Fibroblast of the aortic adventitia (primary cell): ENCODE results near the gene RRBP1. TPM values are rescaled to one million over a fixed set of nuclear protein-coding genes. Genes with fewer than 3 reads are reported as not detected.

ENCODE experiments used
- DNase-seq: peaks from one replicate; pipeline ENCODE4 v3.0.0-alpha.2; 2010; ENCODE audit warnings: low read depth
- H3K4me3 ChIP-seq: 2 replicates; pipeline ENCODE4 v1.5.1; 2011; ENCODE audit warnings: low read depth, mild to moderate bottlenecking, control low read depth, low read length, moderate library complexity
- CTCF ChIP-seq: IDR thresholded peaks from 2 replicates; pipeline ENCODE4 v1.5.1; 2011; ENCODE audit warnings: mild to moderate bottlenecking, low read length, control low read depth, inconsistent platforms; ENCODE audit not compliant: insufficient read depth
- total RNA-seq: library from RNA; depleted of rRNA; stranded (reverse); fragments of >200 nt; gene quantifications from 2 replicates; pipeline ENCODE4 v1.2.3, GENCODE V29; 2012; ENCODE audit warnings: low replicate concordance

The RRBP1 gene
- total RNA-seq, 1 donor = 95.5 TPM

GRCh38 chr20:17625246-17626051 is 56.6 kb downstream of the RRBP1 start:
- H3K4me3 ChIP-seq = no peak overlapping the region
- no peak for DNase-seq
- TF ChIP-seq CTCF = no peak

DNA sequence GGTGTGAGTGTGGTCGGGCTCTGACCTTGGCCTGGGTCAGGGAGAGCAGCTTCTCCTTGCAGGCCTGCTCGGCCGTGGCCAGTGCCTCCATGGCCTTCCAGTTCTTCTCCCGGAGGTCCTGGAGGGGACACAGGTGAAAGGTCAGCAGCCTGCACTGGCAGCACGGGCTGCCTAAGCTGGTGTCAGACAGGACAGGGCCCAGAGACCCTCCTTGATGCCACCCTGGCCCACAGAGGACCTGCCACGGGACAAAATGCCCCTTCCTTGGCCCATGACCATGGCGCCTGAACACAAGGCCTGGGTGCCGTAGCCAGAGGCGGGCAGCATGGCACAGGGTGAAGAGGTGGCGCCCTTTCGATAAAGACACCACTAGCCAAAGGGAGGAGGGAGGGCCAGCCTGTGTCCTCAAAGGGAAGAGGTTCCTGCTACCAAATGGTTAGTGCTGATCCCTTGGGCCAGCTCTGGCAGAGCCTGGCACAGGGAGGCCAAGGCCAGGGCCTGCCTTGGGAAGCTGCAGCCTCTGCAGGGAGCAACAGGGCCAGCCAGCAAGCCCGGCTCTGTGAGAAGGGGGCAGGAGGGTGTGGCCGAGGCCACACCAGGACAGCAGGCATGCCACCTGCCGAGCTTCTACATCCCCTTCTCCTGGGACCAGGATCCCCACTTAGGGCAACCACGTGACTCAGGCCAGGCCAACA is 57.3 kb downstream of the RRBP1 start:
- no peak for DNase-seq
- no peak overlapping the region for H3K4me3 ChIP-seq
- TF ChIP-seq CTCF = no peak

GRCh38 chr20:17624070-17624469 is 58.0 kb downstream of the RRBP1 start:
- no peak for DNase-seq
- no peak for TF ChIP-seq CTCF
- no peak overlapping the region for H3K4me3 ChIP-seq

DNA sequence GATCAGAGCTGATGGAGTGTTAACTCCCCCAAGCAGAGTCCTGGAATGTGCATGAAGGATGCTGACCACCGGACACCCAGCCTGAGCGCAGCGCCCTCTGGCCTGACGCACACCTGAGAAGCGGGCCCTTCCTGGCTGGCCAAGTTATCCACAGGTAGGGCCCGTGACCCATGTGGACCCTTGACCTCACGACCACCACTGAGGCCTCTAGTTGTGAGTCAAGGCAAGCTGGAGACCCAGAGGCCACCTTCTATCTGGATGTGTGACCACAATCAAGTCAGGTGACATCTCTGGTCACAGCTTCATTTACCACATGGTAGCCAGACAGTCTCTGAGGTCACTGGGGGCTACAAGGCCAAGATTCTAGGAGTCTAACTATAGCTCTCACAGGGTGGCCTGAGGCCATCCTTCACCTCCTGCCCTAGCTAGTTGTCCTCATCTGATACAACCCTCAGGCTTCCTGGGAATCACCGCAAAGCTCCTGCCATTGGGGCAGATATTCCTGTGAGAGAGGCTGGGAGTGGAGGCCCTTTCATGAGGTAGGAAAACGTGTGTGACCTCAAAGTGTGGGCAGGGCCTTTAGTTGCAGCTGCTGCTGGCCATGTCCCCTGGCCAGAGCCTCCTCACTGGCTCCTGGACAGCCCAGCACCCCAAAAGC is 59.1 kb downstream of the RRBP1 start:
- H3K4me3 ChIP-seq = no peak overlapping the region
- DNase-seq = no peak
- no peak for TF ChIP-seq CTCF

DNA sequence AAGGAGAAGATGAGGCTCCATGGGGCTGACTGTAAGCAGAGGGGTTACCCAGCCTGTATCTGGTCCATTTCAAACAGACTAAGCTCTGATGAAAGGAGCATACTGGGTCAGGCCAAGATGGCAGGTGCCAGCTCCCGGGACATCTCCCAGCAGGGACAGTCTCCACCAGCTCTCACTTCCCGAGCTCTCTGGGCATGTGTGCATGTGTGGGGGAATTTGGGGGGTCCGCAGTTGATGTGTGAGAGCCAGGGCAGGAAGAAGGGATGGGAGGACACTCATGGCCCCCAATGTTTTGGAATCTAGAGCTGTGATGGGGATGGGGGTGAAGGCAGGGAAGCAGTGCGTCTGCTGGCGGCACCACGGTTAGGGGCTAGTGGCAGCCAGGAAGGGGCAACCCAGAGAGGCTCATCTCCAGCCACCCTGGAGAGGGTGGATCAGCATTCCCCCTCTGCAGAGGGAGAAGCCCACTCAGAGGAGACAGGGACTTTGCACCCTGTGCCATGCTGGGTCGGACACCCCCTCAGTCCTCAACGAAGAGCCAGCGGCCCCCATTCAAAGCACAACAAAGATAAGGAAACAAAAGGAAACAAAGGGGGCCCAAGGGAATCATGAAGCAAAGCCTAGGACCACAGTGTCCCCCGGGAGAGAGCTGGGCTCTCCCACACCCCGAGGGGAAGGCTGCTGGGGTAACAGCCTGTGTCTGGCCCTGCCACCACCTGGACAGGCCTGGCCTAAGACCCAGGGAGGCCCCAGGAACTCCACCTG is 59.8 kb downstream of the RRBP1 start:
- TF ChIP-seq CTCF = no peak
- no peak for DNase-seq
- H3K4me3 ChIP-seq = no peak overlapping the region

GRCh38 chr20:17621229-17621968 is 60.6 kb downstream of the RRBP1 start:
- DNase-seq = no peak
- no peak for TF ChIP-seq CTCF
- no peak overlapping the region for H3K4me3 ChIP-seq
